H1 (cell line): ENCODE measurements around the gene NXPH4. TPM values are rescaled to one million over a fixed set of nuclear protein-coding genes. Genes with fewer than 3 reads are reported as not detected.
A peak's percentile ranks its signal among the peaks of the same experiment; 100 is the strongest.

Experiments used
- CTCF ChIA-PET: fragments of 300-600 bp; sonication (Branson Sonifier 250); formaldehyde crosslinking; loops from one replicate; lab custom pipeline; 2021; ENCODE audit not compliant: partially characterized antibody; lab: Charles Lee
- POLR2A ChIA-PET: fragments of 300-600 bp; sonication (Branson Sonifier 250); formaldehyde crosslinking; loops from one replicate; lab custom pipeline; 2021; ENCODE audit warnings: inconsistent platforms; ENCODE audit not compliant: partially characterized antibody; lab: Charles Lee
- DNase-seq, 2 experiments: peaks; one replicate each; pipeline versions ENCODE4 v3.0.0 to v3.0.0-alpha.2; 2010 to 2022; ENCODE audit warnings: low spot score in 2 of 2, low read depth in 1 of 2, mixed read lengths in 1 of 2
- FAIRE-seq: peaks from 2 replicates; lab custom pipeline; 2011; peaks lifted over from hg19 to GRCh38; lab: Jason Lieb, UNC
- H2AFZ ChIP-seq: 2 replicates; pipeline ENCODE4 v1.8.1; 2012; ENCODE audit warnings: low read length, inconsistent platforms
- H2AK5ac ChIP-seq: 2 replicates; pipeline ENCODE4 v1.6.1; 2013; ENCODE audit warnings: low read depth, low read length
- H2BK120ac ChIP-seq: replicated peaks from 2 replicates; pipeline ENCODE3; 2013; ENCODE audit warnings: low read depth, low read length, inconsistent platforms
- H2BK12ac ChIP-seq: 2 replicates; pipeline ENCODE4 v1.6.1; 2013; ENCODE audit warnings: low read depth, low read length
- H2BK15ac ChIP-seq: 2 replicates; pipeline ENCODE4 v1.6.1; 2013; ENCODE audit warnings: low read length
- H2BK20ac ChIP-seq: 2 replicates; pipeline ENCODE4 v1.6.1; 2013; ENCODE audit warnings: low read length
- H2BK5ac ChIP-seq: 2 replicates; pipeline ENCODE4 v1.6.1; 2013; ENCODE audit warnings: low read depth, low read length
- H3K14ac ChIP-seq: 2 replicates; pipeline ENCODE4 v1.6.1; 2013; ENCODE audit warnings: inconsistent platforms; ENCODE audit not compliant: insufficient read length
- H3K18ac ChIP-seq: 2 replicates; pipeline ENCODE4 v1.6.1; 2013; ENCODE audit warnings: low read length; ENCODE audit errors: extremely low read depth
- H3K23ac ChIP-seq: 2 replicates; pipeline ENCODE4 v1.6.1; 2013; ENCODE audit warnings: inconsistent platforms; ENCODE audit not compliant: insufficient read length
- H3K23me2 ChIP-seq: 2 replicates; pipeline ENCODE4 v1.6.1; 2013; ENCODE audit warnings: low read depth, low read length
- H3K27ac ChIP-seq: 2 replicates; pipeline ENCODE4 v1.6.1; 2011; ENCODE audit warnings: low read depth, low read length, inconsistent platforms
- H3K27me3 ChIP-seq, 4 experiments: replicated peaks in 1 of 4; 1 replicate in 1 of 4; 2 replicates in 3 of 4; pipeline versions ENCODE4 v1.6.1 to v1.8.1; 2011 to 2013; ENCODE audit warnings: low read length in 3 of 4, mild to moderate bottlenecking in 3 of 4, inconsistent platforms in 2 of 4, mixed read lengths in 2 of 4, moderate library complexity in 1 of 4; ENCODE audit not compliant: control insufficient read depth in 3 of 4, insufficient read depth in 3 of 4; ENCODE audit errors: extremely low read depth in 1 of 4
- H3K36me3 ChIP-seq, 4 experiments: 2 replicates each; pipeline versions ENCODE4 v1.6.1 to v1.8.1; 2011 to 2013; ENCODE audit warnings: mild to moderate bottlenecking in 4 of 4, low read length in 3 of 4, moderate library complexity in 2 of 4, control low read depth in 1 of 4, inconsistent platforms in 1 of 4; ENCODE audit not compliant: insufficient read depth in 4 of 4, control insufficient read depth in 2 of 4
- H3K4ac ChIP-seq: replicated peaks from 2 replicates; pipeline ENCODE3; 2013; ENCODE audit warnings: low read length, low read depth, mixed read lengths, inconsistent platforms; ENCODE audit not compliant: insufficient read length
- H3K4me1 ChIP-seq, 4 experiments: replicated peaks in 1 of 4; 1 replicate in 1 of 4; 2 replicates in 3 of 4; pipeline versions ENCODE4 v1.6.1 to v1.8.1; 2011 to 2013; ENCODE audit warnings: low read length in 3 of 4, inconsistent platforms in 2 of 4, mixed read lengths in 1 of 4; ENCODE audit not compliant: insufficient read depth in 4 of 4, control insufficient read depth in 3 of 4
- H3K4me2 ChIP-seq, 2 experiments: 2 replicates each; pipeline versions ENCODE4 v1.6.1 to v1.8.1; 2011 to 2013; ENCODE audit warnings: low read depth in 2 of 2, low read length in 2 of 2, control low read depth in 1 of 2, inconsistent platforms in 1 of 2, mild to moderate bottlenecking in 1 of 2; ENCODE audit not compliant: insufficient read depth in 1 of 2
- H3K4me3 ChIP-seq, 4 experiments: fragments of 200-600, 300-600 bp in 1 of 4; sonication (generic), shearing (Covaris generic), sonication (Bioruptor Twin) in 1 of 4; 2 replicates each; pipeline versions ENCODE4 v1.5.1 to v1.8.1; 2011 to 2016; ENCODE audit warnings: low read length in 4 of 4, low read depth in 3 of 4, control low read depth in 2 of 4, inconsistent platforms in 2 of 4, mild to moderate bottlenecking in 2 of 4, mixed read lengths in 1 of 4, moderate library complexity in 1 of 4; ENCODE audit not compliant: insufficient read depth in 2 of 4; ENCODE audit errors: extremely low read depth in 1 of 4
- H3K56ac ChIP-seq: replicated peaks from 2 replicates; pipeline ENCODE3; 2013; ENCODE audit warnings: low read depth, mild to moderate bottlenecking, mixed read lengths, low read length, inconsistent platforms; ENCODE audit not compliant: insufficient read length
- H3K79me1 ChIP-seq: 2 replicates; pipeline ENCODE4 v1.6.1; 2013; ENCODE audit warnings: low read depth, low read length, control low read depth
- H3K79me2 ChIP-seq, 2 experiments: 2 replicates each; pipeline versions ENCODE4 v1.6.1 to v1.8.1; 2012 to 2013; ENCODE audit warnings: low read length in 2 of 2, mild to moderate bottlenecking in 2 of 2, inconsistent platforms in 1 of 2; ENCODE audit not compliant: insufficient read depth in 2 of 2, control insufficient read depth in 1 of 2
- H3K9ac ChIP-seq, 4 experiments: replicated peaks in 1 of 4; 1 replicate in 1 of 4; 2 replicates in 3 of 4; pipeline versions ENCODE4 v1.6.1 to v1.8.1; 2011 to 2013; ENCODE audit warnings: low read depth in 3 of 4, low read length in 3 of 4, control low read depth in 2 of 4, mild to moderate bottlenecking in 2 of 4, moderate library complexity in 2 of 4, inconsistent platforms in 1 of 4; ENCODE audit errors: extremely low read depth in 1 of 4
- H3K9me3 ChIP-seq, 2 experiments: 2 replicates each; pipeline versions ENCODE4 v1.6.1 to v1.8.1; 2012 to 2013; ENCODE audit warnings: mild to moderate bottlenecking in 2 of 2, moderate library complexity in 2 of 2, control low read depth in 1 of 2, inconsistent platforms in 1 of 2, low read depth in 1 of 2, low read length in 1 of 2, mixed read lengths in 1 of 2; ENCODE audit not compliant: insufficient read depth in 2 of 2
- H4K20me1 ChIP-seq, 2 experiments: replicated peaks in 1 of 2; 2 replicates each; pipeline versions ENCODE3 to v1.8.1; 2011 to 2013; ENCODE audit warnings: inconsistent platforms in 2 of 2, low read length in 2 of 2, mild to moderate bottlenecking in 1 of 2; ENCODE audit not compliant: insufficient read depth in 2 of 2, control insufficient read depth in 1 of 2
- H4K5ac ChIP-seq: 2 replicates; pipeline ENCODE4 v1.6.1; 2013; ENCODE audit warnings: low read length, low read depth, mixed read lengths, inconsistent platforms; ENCODE audit not compliant: insufficient read length
- H4K8ac ChIP-seq: 2 replicates; pipeline ENCODE4 v1.8.0; 2013; ENCODE audit warnings: mild to moderate bottlenecking, moderate library complexity, low read length, inconsistent platforms; ENCODE audit not compliant: insufficient read depth; ENCODE audit errors: extremely low read depth
- H4K91ac ChIP-seq: replicated peaks from 2 replicates; pipeline ENCODE3; 2013; ENCODE audit warnings: low read length, mixed read lengths, inconsistent platforms; ENCODE audit not compliant: insufficient read length
- ATF2 ChIP-seq: IDR thresholded peaks from 2 replicates; pipeline ENCODE4 v1.6.1; 2012; ENCODE audit warnings: low read length, inconsistent platforms
- HDAC2 ChIP-seq, 2 experiments: fragments of 300-600 bp in 1 of 2; sonication (generic) in 1 of 2; IDR thresholded peaks; 2 replicates each; pipeline ENCODE4 v1.6.1; 2011 to 2012; ENCODE audit warnings: low read depth in 2 of 2, low read length in 2 of 2, mild to moderate bottlenecking in 2 of 2, moderate library complexity in 2 of 2, borderline replicate concordance in 1 of 2, inconsistent platforms in 1 of 2
- KDM4A ChIP-seq: IDR thresholded peaks from one replicate; pipeline ENCODE4 v1.7.1; 2012; ENCODE audit warnings: low read depth, mild to moderate bottlenecking, moderate library complexity, low read length, inconsistent platforms; ENCODE audit not compliant: severe bottlenecking
- SP4 ChIP-seq: IDR thresholded peaks from 2 replicates; pipeline ENCODE4 v1.6.1; 2012; ENCODE audit warnings: low read length, inconsistent platforms
- WGBS, 2 experiments: shearing (Covaris generic) in 1 of 2; methylation state at CpG; one replicate each; pipeline versions ENCODE4 v1.1.6 to v1.1.7; 2013 to 2015; ENCODE audit warnings: low lambda C conversion rate in 2 of 2, mixed read lengths in 2 of 2, inconsistent platforms in 1 of 2, low coverage in 1 of 2, missing lambda C conversion rate in 1 of 2; ENCODE audit not compliant: insufficient replicate concordance in 2 of 2, insufficient coverage in 1 of 2, insufficient read length in 1 of 2; ENCODE audit errors: extremely low coverage in 1 of 2, missing lambda C conversion rate in 1 of 2; 5-methylcytosine and 5-hydroxymethylcytosine counted together
- polyA plus RNA-seq, 7 experiments: library from polyadenylated mRNA; depleted of rRNA in 3 of 7; stranded (reverse) in 5 of 7; unstranded in 2 of 7; fragments of >200 nt in 5 of 7; fragments of 200-250 nt in 2 of 7; gene quantifications; 1 replicate in 5 of 7; 2 replicates in 1 of 7; 4 replicates in 1 of 7; pipeline versions ENCODE4 v1.2.1 to v1.2.3, GENCODE V29; 2011 to 2013; ENCODE audit warnings: missing spikeins in 2 of 7, mixed read lengths in 2 of 7
- total RNA-seq: library from RNA; stranded (reverse); fragmentation: NEBNext Ultra II Directional; extraction: Animal tissue kit (Norgen Biotek cat#: 25700); gene quantifications from 2 replicates; pipeline ENCODE4 v1.2.1, GENCODE V29; 2021

NXPH4 gene
- total and polyA plus RNA-seq, 2 of the 8 experiments (the other 6 are each of a cell fraction or from before 2014, with no cell fraction given): 0.92 to 1.7 TPM

GRCh38 chr12:57212701-57213057, 3.9 kb upstream of the NXPH4 start:
- Histone ChIP-seq H2BK12ac (no peak overlapping the region), H2BK120ac (no peak overlapping the region), H3K27me3 (peaks cover 27 to 39% (median 37%) of the 10 kb centered on the region in 4 experiments), H4K8ac (peak overlapping the region; percentile 41; the same call in 1 of the 2 replicates), H3K9me3 (no peaks in the 10 kb centered on the region), H4K91ac (no peak overlapping the region), H3K27ac (no peak overlapping the region), H3K23me2 (peaks cover 7% of the 10 kb centered on the region; the same call in 1 of the 2 replicates), H3K79me1 (no peaks in the 10 kb centered on the region), H3K4me1 (peaks cover 9 to 33% (median 24%) of the 10 kb centered on the region in 4 experiments), H3K4ac (no peak overlapping the region), H4K20me1 (peaks cover 5 to 16% of the 10 kb centered on the region in 2 experiments), H3K18ac (no peak overlapping the region), H3K9ac (no peak overlapping the region), H2BK15ac (no peak overlapping the region), H2BK20ac (no peak overlapping the region), H3K56ac (no peak overlapping the region), H4K5ac (no peak overlapping the region), H3K14ac (no peak overlapping the region), H2AK5ac (no peak overlapping the region), H3K79me2 (no peaks in the 10 kb centered on the region), H3K23ac (no peak overlapping the region), H3K4me2 (no peak overlapping the region), H3K4me3 (no peak overlapping the region), H2AFZ (no peak overlapping the region), H2BK5ac (no peak overlapping the region), H3K36me3 (peaks cover 5 to 36% (median 23%) of the 10 kb centered on the region in 4 experiments; a peak in 7 of 8 replicates)
- POLR2A ChIA-PET: interaction anchor here (1.2 to 8.8 kb wide), 7 partner anchors 10 to 81 kb away, joined by 3 to 686 read pairs (median 7); partner anchors contain the start of gene SHMT2
- CTCF ChIA-PET: interaction anchor here (0.6 to 10.1 kb wide), 23 partner anchors 10 to 342 kb away, joined by 3 to 726 read pairs (median 6); partner anchors contain the start of genes SHMT2, STAC3 and STAT6
- FAIRE-seq (no peak), DNase-seq (no peak)
- no peak for TF ChIP-seq KDM4A
- TF ChIP-seq ATF2: no peak
- no peak for TF ChIP-seq HDAC2 (IDR thresholded peaks at IDR 0.05; ENCODE audit: borderline replicate concordance in 1 of 2, low read depth in 2 of 2, low read length in 2 of 2)
- TF ChIP-seq SP4: no peak
- 80% methylated on average over 7 of the region's 7 CpGs; no CpG with 5 or more reads in 1 of the 2 experiments for WGBS, 2 experiments
